ENCODE results near the gene NPHP1. TPM values are rescaled to one million over a fixed set of nuclear protein-coding genes. Genes with fewer than 3 reads are reported as not detected.

The NPHP1 gene
- total RNA-seq, 1 experiment from 2014 or later = 2.5 TPM

- peaks cover 6% of the 10 kb centered on the region for H3K9me3 Mint-ChIP-seq
- TF ChIP-seq ZNF532 (CRISPR knock-in tag; IDR thresholded peaks at IDR 0.05; ENCODE audit: borderline replicate concordance) (no peak), RELA (CRISPR knock-in tag; IDR thresholded peaks at IDR 0.05; ENCODE audit: borderline replicate concordance) (no peak), FOXP1 (CRISPR knock-in tag; IDR thresholded peaks at IDR 0.05; ENCODE audit: borderline replicate concordance) (no peak), FOXP4 (CRISPR knock-in tag; IDR thresholded peaks at IDR 0.05) (no peak), NR2C2 (CRISPR knock-in tag; IDR thresholded peaks at IDR 0.05) (no peak), STAT6 (CRISPR knock-in tag; conservative IDR thresholded peaks at IDR 0.05; ENCODE audit: low read depth) (no peak), E2F4 (CRISPR knock-in tag; IDR thresholded peaks at IDR 0.05; ENCODE audit: borderline replicate concordance, low read depth) (no peak), ZNF425 (CRISPR knock-in tag; conservative IDR thresholded peaks at IDR 0.05) (no peak), IRF2 (CRISPR knock-in tag; IDR thresholded peaks at IDR 0.05; ENCODE audit: borderline replicate concordance, low read depth) (no peak), CBFB (CRISPR knock-in tag; IDR thresholded peaks at IDR 0.05; ENCODE audit: low read depth) (no peak), JUN (CRISPR knock-in tag; IDR thresholded peaks at IDR 0.05) (no peak), JAZF1 (CRISPR knock-in tag; IDR thresholded peaks at IDR 0.05) (no peak), NFATC4 (CRISPR knock-in tag; IDR thresholded peaks at IDR 0.05) (no peak), CDX4 (CRISPR knock-in tag; IDR thresholded peaks at IDR 0.05; ENCODE audit: borderline replicate concordance) (no peak), ZNF396 (CRISPR knock-in tag; IDR thresholded peaks at IDR 0.05; ENCODE audit: borderline replicate concordance) (no peak), ELF4 (CRISPR knock-in tag; IDR thresholded peaks at IDR 0.05; ENCODE audit: low read depth) (no peak), ATF3 (CRISPR knock-in tag; conservative IDR thresholded peaks at IDR 0.05) (no peak)
- ChIA-PET POLR2A (no interaction called here), CTCF (no interaction called here)
- peaks cover 3% of the 10 kb centered on the region for H3K4me1 Mint-ChIP-seq
- no peak for ATAC-seq
- H3K27me3 Mint-ChIP-seq (ENCODE audit: low read depth) = no peaks in the 10 kb centered on the region
- no peaks in the 10 kb centered on the region for H3K36me3 Mint-ChIP-seq
- no peak overlapping the region for H3K27ac Mint-ChIP-seq
- no peak for DNase-seq (ENCODE audit: low spot score)
- no peak overlapping the region for H3K4me3 Mint-ChIP-seq
Measured at GRCh38 chr2:110097506-110098220, 107.2 kb downstream of the NPHP1 start.
